MM.1S (cell line): ENCODE data around the gene EPHX1.

Source experiments
- CTCF ChIP-seq: fragments of 300-600 bp; sonication (generic); IDR thresholded peaks from 2 replicates; pipeline ENCODE4 v1.5.1; 2016; ENCODE audit warnings: antibody characterized with exemption, low read length, mixed read lengths
- EZH2 ChIP-seq: fragments of 300-600 bp; sonication (generic); optimal IDR thresholded peaks from 2 replicates; pipeline ENCODE3; 2017; ENCODE audit warnings: low read depth, mild to moderate bottlenecking, antibody characterized with exemption, low read length, mixed read lengths
- EZH2phosphoT487 ChIP-seq: fragments of 300-600 bp; sonication (generic); IDR thresholded peaks from 2 replicates; pipeline ENCODE4 v1.6.1; 2018; ENCODE audit warnings: antibody characterized with exemption, low read length

- TF ChIP-seq CTCF (no peak), EZH2 (no peak), EZH2phosphoT487 (no peak)
These were observed 33.5 kb downstream of the EPHX1 start for GRCh38 chr1:225843426-225843795.
